ENCODE data around the gene EBPL. TPM values are rescaled to one million over a fixed set of nuclear protein-coding genes. Genes with fewer than 3 reads are reported as not detected.
A peak's percentile ranks its signal among the peaks of the same experiment; 100 is the strongest.

EBPL gene
- total and polyA plus RNA-seq, 2 experiments from 2014 or later: 67.7 to 68.3 TPM

GRCh38 chr13:49678191-49678914 lies 12.9 kb downstream of the EBPL start:
- no peak for TF ChIP-seq EZH2 (IDR thresholded peaks at IDR 0.05; ENCODE audit: insufficient read depth, poor library complexity, severe bottlenecking)
- TF ChIP-seq EZH2phosphoT487 (IDR thresholded peaks at IDR 0.05; ENCODE audit: insufficient read depth, low read depth): no peak
- no peaks in the 10 kb centered on the region for H3K9me3 ChIP-seq (ENCODE audit: low read depth)
- 96 to 98% methylated on average over 45 to 48 of the region's 48 CpGs for WGBS, 2 experiments (ENCODE audit: low coverage in 1 of 2, low lambda C conversion rate in 2 of 2, missing lambda C conversion rate in 2 of 2)
- no peak overlapping the region for H3K9ac ChIP-seq
- H3K36me3 ChIP-seq (ENCODE audit: low read depth): no peaks in the 10 kb centered on the region
- DNase-seq: no peak
- no peak overlapping the region for H3K4me3 ChIP-seq
- H3K9me2 ChIP-seq (ENCODE audit: insufficient read depth): no peaks in the 10 kb centered on the region
- H3K4me2 ChIP-seq (ENCODE audit: unreplicated experiment): no peak overlapping the region
- peaks cover 42% of the 10 kb centered on the region for H3K79me2 ChIP-seq (ENCODE audit: insufficient read depth)
- no peaks in the 10 kb centered on the region for H3F3A ChIP-seq (ENCODE audit: insufficient read depth)
- no peaks in the 10 kb centered on the region for H3K4me1 ChIP-seq (ENCODE audit: insufficient read depth)
- H3K27ac ChIP-seq: no peak overlapping the region
- no peaks in the 10 kb centered on the region for H4K20me1 ChIP-seq (ENCODE audit: insufficient read depth)
- no peaks in the 10 kb centered on the region for H3K27me3 ChIP-seq (replicated peaks; ENCODE audit: insufficient read depth)
- in situ Hi-C loops (cut with MboI): loop anchor here (10.0 kb wide), 1 partner anchor 166 kb away; no protein-coding TSS in a partner anchor
- no peak overlapping the region for H2AFZ ChIP-seq

GRCh38 chr13:49676581-49677298 lies 14.5 kb downstream of the EBPL start:
- H3K4me3 ChIP-seq: no peak overlapping the region
- no peaks in the 10 kb centered on the region for H4K20me1 ChIP-seq (ENCODE audit: insufficient read depth)
- DNase-seq: no peak
- no peaks in the 10 kb centered on the region for H3K27me3 ChIP-seq (replicated peaks; ENCODE audit: insufficient read depth)
- no peaks in the 10 kb centered on the region for H3K4me1 ChIP-seq (ENCODE audit: insufficient read depth)
- H3K36me3 ChIP-seq (ENCODE audit: low read depth): no peaks in the 10 kb centered on the region
- no peaks in the 10 kb centered on the region for H3K9me2 ChIP-seq (ENCODE audit: insufficient read depth)
- in situ Hi-C loops (cut with MboI): loop anchor here (10.0 kb wide), 1 partner anchor 168 kb away; no protein-coding TSS in a partner anchor
- no peaks in the 10 kb centered on the region for H3F3A ChIP-seq (ENCODE audit: insufficient read depth)
- no peak overlapping the region for H3K4me2 ChIP-seq (ENCODE audit: unreplicated experiment)
- H3K9me3 ChIP-seq (ENCODE audit: low read depth): no peaks in the 10 kb centered on the region
- no peak overlapping the region for H3K27ac ChIP-seq
- 83 to 87% methylated on average over 6 of the region's 6 CpGs for WGBS, 2 experiments (ENCODE audit: low coverage in 1 of 2, low lambda C conversion rate in 2 of 2, missing lambda C conversion rate in 2 of 2)
- H3K79me2 ChIP-seq (ENCODE audit: insufficient read depth): peaks cover 37% of the 10 kb centered on the region
- no peak overlapping the region for H2AFZ ChIP-seq
- no peak for TF ChIP-seq EZH2phosphoT487 (IDR thresholded peaks at IDR 0.05; ENCODE audit: insufficient read depth, low read depth)
- TF ChIP-seq EZH2 (IDR thresholded peaks at IDR 0.05; ENCODE audit: insufficient read depth, poor library complexity, severe bottlenecking): no peak
- H3K9ac ChIP-seq: no peak overlapping the region

- Histone ChIP-seq H4K20me1 (ENCODE audit: insufficient read depth) (no peaks in the 10 kb centered on the region; the same call in none of the 2 replicates), H3K4me2 (ENCODE audit: unreplicated experiment) (no peak overlapping the region), H3K9me3 (ENCODE audit: low read depth) (no peaks in the 10 kb centered on the region), H3K9ac (no peak overlapping the region), H2AFZ (no peak overlapping the region), H3K27ac (no peak overlapping the region), H3F3A (ENCODE audit: insufficient read depth) (no peaks in the 10 kb centered on the region), H3K36me3 (ENCODE audit: low read depth) (no peaks in the 10 kb centered on the region), H3K27me3 (replicated peaks; ENCODE audit: insufficient read depth) (no peaks in the 10 kb centered on the region), H3K4me1 (ENCODE audit: insufficient read depth) (peaks cover 7% of the 10 kb centered on the region; the same call in 1 of the 2 replicates), H3K79me2 (ENCODE audit: insufficient read depth) (peaks cover 18% of the 10 kb centered on the region; the same call in 1 of the 2 replicates), H3K4me3 (no peak overlapping the region), H3K9me2 (ENCODE audit: insufficient read depth) (no peaks in the 10 kb centered on the region)
- WGBS, 2 experiments (ENCODE audit: low coverage in 1 of 2, low lambda C conversion rate in 2 of 2, missing lambda C conversion rate in 2 of 2): 95 to 97% methylated on average over 5 of the region's 5 CpGs
- in situ Hi-C loops (cut with MboI): loop anchor here (10.0 to 25.0 kb wide), 2 partner anchors 174 to 1391 kb away; no protein-coding TSS in a partner anchor
- DNase-seq: no peak
- TF ChIP-seq EZH2phosphoT487 (IDR thresholded peaks at IDR 0.05; ENCODE audit: insufficient read depth, low read depth): no peak
- no peak for TF ChIP-seq EZH2 (IDR thresholded peaks at IDR 0.05; ENCODE audit: insufficient read depth, poor library complexity, severe bottlenecking)
Observed at GRCh38 chr13:49670828-49671227, 20.5 kb downstream of the EBPL start.

- Histone ChIP-seq H4K20me1 (ENCODE audit: insufficient read depth) (no peaks in the 10 kb centered on the region; the same call in none of the 2 replicates), H3K9me3 (ENCODE audit: low read depth) (no peaks in the 10 kb centered on the region), H3K36me3 (ENCODE audit: low read depth) (no peaks in the 10 kb centered on the region), H3K79me2 (ENCODE audit: insufficient read depth) (peaks cover 11% of the 10 kb centered on the region; the same call in 1 of the 2 replicates), H3K4me1 (ENCODE audit: insufficient read depth) (peaks cover 7% of the 10 kb centered on the region; the same call in 1 of the 2 replicates), H3K4me2 (ENCODE audit: unreplicated experiment) (no peak overlapping the region), H2AFZ (no peak overlapping the region), H3K4me3 (no peak overlapping the region), H3F3A (ENCODE audit: insufficient read depth) (no peaks in the 10 kb centered on the region), H3K27ac (no peak overlapping the region), H3K9me2 (ENCODE audit: insufficient read depth) (no peaks in the 10 kb centered on the region), H3K27me3 (replicated peaks; ENCODE audit: insufficient read depth) (no peaks in the 10 kb centered on the region), H3K9ac (no peak overlapping the region)
- no peak for TF ChIP-seq EZH2 (IDR thresholded peaks at IDR 0.05; ENCODE audit: insufficient read depth, poor library complexity, severe bottlenecking)
- TF ChIP-seq EZH2phosphoT487 (IDR thresholded peaks at IDR 0.05; ENCODE audit: insufficient read depth, low read depth): no peak
- 41 to 43% methylated on average over 5 of the region's 5 CpGs for WGBS, 2 experiments (ENCODE audit: low coverage in 1 of 2, low lambda C conversion rate in 2 of 2, missing lambda C conversion rate in 2 of 2)
- DNase-seq: peak; percentile 81
- in situ Hi-C loops (cut with MboI): loop anchor here (10.0 to 25.0 kb wide), 2 partner anchors 175 to 1392 kb away; no protein-coding TSS in a partner anchor
Observed at GRCh38 chr13:49669735-49670309, 21.5 kb downstream of the EBPL start.

Data from GM23248 (cell line).